Measurements from ENCODE around the gene TMA7. TPM values are rescaled to one million over a fixed set of nuclear protein-coding genes. Genes with fewer than 3 reads are reported as not detected.

Gene TMA7
- polyA plus RNA-seq, 1 donor from 2014 or later: 1,747 TPM

DNA sequence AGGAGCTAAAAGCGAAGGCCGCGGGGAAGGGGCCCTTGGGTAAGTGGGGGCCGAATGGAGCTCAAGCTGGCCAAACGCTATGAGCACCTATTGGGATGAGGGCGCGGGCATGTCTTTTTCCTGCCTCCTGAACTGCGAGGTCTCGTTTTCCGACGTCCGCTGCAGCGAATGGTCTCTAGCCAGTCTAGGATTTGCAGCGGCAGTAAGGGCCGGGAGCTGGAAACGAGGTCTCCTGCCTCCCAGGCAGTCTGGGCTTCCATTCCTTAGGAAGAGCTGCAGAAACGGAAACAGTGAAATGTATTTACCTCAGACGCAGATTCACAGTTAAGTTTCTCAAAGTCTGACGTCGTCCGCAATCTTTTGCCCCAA, 517 bp downstream of the TMA7 start:
- no peaks in the 10 kb centered on the region for H3K9me3 ChIP-seq (ENCODE audit: low read length)
- H3K27ac ChIP-seq (ENCODE audit: low read length): peak overlapping the region; percentile 84
- H3K36me3 ChIP-seq (ENCODE audit: insufficient read depth, low read length): no peaks in the 10 kb centered on the region
- H2AFZ ChIP-seq (ENCODE audit: low read depth, low read length): peak overlapping the region; percentile 27
- TF ChIP-seq, protein P1, sequence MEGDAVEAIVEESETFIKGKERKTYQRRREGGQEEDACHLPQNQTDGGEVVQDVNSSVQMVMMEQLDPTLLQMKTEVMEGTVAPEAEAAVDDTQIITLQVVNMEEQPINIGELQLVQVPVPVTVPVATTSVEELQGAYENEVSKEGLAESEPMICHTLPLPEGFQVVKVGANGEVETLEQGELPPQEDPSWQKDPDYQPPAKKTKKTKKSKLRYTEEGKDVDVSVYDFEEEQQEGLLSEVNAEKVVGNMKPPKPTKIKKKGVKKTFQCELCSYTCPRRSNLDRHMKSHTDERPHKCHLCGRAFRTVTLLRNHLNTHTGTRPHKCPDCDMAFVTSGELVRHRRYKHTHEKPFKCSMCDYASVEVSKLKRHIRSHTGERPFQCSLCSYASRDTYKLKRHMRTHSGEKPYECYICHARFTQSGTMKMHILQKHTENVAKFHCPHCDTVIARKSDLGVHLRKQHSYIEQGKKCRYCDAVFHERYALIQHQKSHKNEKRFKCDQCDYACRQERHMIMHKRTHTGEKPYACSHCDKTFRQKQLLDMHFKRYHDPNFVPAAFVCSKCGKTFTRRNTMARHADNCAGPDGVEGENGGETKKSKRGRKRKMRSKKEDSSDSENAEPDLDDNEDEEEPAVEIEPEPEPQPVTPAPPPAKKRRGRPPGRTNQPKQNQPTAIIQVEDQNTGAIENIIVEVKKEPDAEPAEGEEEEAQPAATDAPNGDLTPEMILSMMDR (IDR thresholded peaks at IDR 0.05; ENCODE audit: poor library complexity, severe bottlenecking): no peak
- no peak for TF ChIP-seq RAD21 (conservative IDR thresholded peaks at IDR 0.05)
- no peak for TF ChIP-seq TAF1 (IDR thresholded peaks at IDR 0.05; ENCODE audit: low read depth)
- TF ChIP-seq POLR2AphosphoS5 (IDR thresholded peaks at IDR 0.05): no peak
- no peak for TF ChIP-seq MXI1 (conservative IDR thresholded peaks at IDR 0.05; ENCODE audit: poor library complexity, severe bottlenecking)
- no peak for TF ChIP-seq EZH2 (IDR thresholded peaks at IDR 0.05; ENCODE audit: borderline replicate concordance, insufficient read depth, low read length, poor library complexity, severe bottlenecking)
- no peak for TF ChIP-seq EP300 (conservative IDR thresholded peaks at IDR 0.05; ENCODE audit: poor library complexity, severe bottlenecking)
- TF ChIP-seq, protein P2, sequence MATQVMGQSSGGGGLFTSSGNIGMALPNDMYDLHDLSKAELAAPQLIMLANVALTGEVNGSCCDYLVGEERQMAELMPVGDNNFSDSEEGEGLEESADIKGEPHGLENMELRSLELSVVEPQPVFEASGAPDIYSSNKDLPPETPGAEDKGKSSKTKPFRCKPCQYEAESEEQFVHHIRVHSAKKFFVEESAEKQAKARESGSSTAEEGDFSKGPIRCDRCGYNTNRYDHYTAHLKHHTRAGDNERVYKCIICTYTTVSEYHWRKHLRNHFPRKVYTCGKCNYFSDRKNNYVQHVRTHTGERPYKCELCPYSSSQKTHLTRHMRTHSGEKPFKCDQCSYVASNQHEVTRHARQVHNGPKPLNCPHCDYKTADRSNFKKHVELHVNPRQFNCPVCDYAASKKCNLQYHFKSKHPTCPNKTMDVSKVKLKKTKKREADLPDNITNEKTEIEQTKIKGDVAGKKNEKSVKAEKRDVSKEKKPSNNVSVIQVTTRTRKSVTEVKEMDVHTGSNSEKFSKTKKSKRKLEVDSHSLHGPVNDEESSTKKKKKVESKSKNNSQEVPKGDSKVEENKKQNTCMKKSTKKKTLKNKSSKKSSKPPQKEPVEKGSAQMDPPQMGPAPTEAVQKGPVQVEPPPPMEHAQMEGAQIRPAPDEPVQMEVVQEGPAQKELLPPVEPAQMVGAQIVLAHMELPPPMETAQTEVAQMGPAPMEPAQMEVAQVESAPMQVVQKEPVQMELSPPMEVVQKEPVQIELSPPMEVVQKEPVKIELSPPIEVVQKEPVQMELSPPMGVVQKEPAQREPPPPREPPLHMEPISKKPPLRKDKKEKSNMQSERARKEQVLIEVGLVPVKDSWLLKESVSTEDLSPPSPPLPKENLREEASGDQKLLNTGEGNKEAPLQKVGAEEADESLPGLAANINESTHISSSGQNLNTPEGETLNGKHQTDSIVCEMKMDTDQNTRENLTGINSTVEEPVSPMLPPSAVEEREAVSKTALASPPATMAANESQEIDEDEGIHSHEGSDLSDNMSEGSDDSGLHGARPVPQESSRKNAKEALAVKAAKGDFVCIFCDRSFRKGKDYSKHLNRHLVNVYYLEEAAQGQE (IDR thresholded peaks at IDR 0.05; ENCODE audit: borderline replicate concordance): no peak
- TF ChIP-seq SMC3 (conservative IDR thresholded peaks at IDR 0.05; ENCODE audit: poor library complexity): no peak
- H3K4me3 ChIP-seq (ENCODE audit: low read length): peak overlapping the region; percentile 90
- peaks cover 22% of the 10 kb centered on the region for H3K79me2 ChIP-seq (replicated peaks; ENCODE audit: insufficient read depth, low read length)
- no peaks in the 10 kb centered on the region for H3K9me2 ChIP-seq (ENCODE audit: insufficient read depth, low read length)
- no peaks in the 10 kb centered on the region for H3K27me3 ChIP-seq (ENCODE audit: insufficient read depth, low read depth, low read length)
- H3F3A ChIP-seq (ENCODE audit: insufficient read depth, low read length, poor library complexity, severe bottlenecking): no peaks in the 10 kb centered on the region
- H3K9ac ChIP-seq (ENCODE audit: low read length): peak overlapping the region; percentile 82
- peak overlapping the region; percentile 70 for H3K4me2 ChIP-seq (ENCODE audit: low read length)
- H4K20me1 ChIP-seq (ENCODE audit: insufficient read depth): no peaks in the 10 kb centered on the region

DNA sequence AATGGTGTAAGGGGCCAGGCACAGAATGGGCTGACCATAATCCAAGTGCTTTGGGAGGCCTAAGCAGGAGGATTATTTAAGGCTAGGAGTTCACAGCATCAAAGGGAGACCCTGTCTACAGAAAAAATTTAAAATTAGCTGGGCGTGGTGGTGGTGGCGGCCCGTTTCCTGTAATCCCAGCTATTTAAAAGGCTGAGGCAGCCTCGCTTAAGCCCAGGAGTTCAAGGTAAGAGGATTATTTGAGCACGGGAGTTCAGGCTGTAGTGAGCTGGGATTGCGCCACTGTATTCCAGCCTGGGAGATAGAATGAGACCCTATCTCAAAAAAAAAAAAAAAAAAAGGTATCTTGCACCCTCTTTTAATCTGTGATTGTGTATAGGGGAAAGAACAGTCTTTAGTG, 1.9 kb downstream of the TMA7 start:
- H3K79me2 ChIP-seq (replicated peaks; ENCODE audit: insufficient read depth, low read length): peaks cover 24% of the 10 kb centered on the region
- peak overlapping the region; percentile 90 for H3K4me3 ChIP-seq (ENCODE audit: low read length)
- H3K4me2 ChIP-seq (ENCODE audit: low read length): no peak overlapping the region
- TF ChIP-seq, protein P1 (IDR thresholded peaks at IDR 0.05; ENCODE audit: poor library complexity, severe bottlenecking): no peak
- TF ChIP-seq TAF1 (IDR thresholded peaks at IDR 0.05; ENCODE audit: low read depth) (no peak), POLR2AphosphoS5 (IDR thresholded peaks at IDR 0.05) (no peak), SMC3 (conservative IDR thresholded peaks at IDR 0.05; ENCODE audit: poor library complexity) (no peak), EP300 (conservative IDR thresholded peaks at IDR 0.05; ENCODE audit: poor library complexity, severe bottlenecking) (no peak)
- TF ChIP-seq, protein P2 (IDR thresholded peaks at IDR 0.05; ENCODE audit: borderline replicate concordance): no peak
- H3K9ac ChIP-seq (ENCODE audit: low read length): no peak overlapping the region
- no peak overlapping the region for H2AFZ ChIP-seq (ENCODE audit: low read depth, low read length)
- H3K27me3 ChIP-seq (ENCODE audit: insufficient read depth, low read depth, low read length): no peaks in the 10 kb centered on the region
- H3K36me3 ChIP-seq (ENCODE audit: insufficient read depth, low read length): no peaks in the 10 kb centered on the region
- H3K9me2 ChIP-seq (ENCODE audit: insufficient read depth, low read length): no peaks in the 10 kb centered on the region
- H3K9me3 ChIP-seq (ENCODE audit: low read length): no peaks in the 10 kb centered on the region
- H3F3A ChIP-seq (ENCODE audit: insufficient read depth, low read length, poor library complexity, severe bottlenecking): no peaks in the 10 kb centered on the region
- H3K27ac ChIP-seq (ENCODE audit: low read length): no peak overlapping the region
- H4K20me1 ChIP-seq (ENCODE audit: insufficient read depth): no peaks in the 10 kb centered on the region

Measured in neural cell (in vitro differentiated cells).